HG03442 (cell line): ENCODE results near the gene SCARF1.

Experiments
- ATAC-seq: cut with Tn5 transposase; IDR thresholded peaks from one replicate; pipeline ENCODE4 v1.9.1; 2021; ENCODE audit warnings: mild to moderate bottlenecking, moderate library complexity; ENCODE audit not compliant: unreplicated experiment

Gene SCARF1

GRCh38 chr17:1629504-1630310 is 15.8 kb downstream of the SCARF1 start:
- ATAC-seq, result no peak

DNA sequence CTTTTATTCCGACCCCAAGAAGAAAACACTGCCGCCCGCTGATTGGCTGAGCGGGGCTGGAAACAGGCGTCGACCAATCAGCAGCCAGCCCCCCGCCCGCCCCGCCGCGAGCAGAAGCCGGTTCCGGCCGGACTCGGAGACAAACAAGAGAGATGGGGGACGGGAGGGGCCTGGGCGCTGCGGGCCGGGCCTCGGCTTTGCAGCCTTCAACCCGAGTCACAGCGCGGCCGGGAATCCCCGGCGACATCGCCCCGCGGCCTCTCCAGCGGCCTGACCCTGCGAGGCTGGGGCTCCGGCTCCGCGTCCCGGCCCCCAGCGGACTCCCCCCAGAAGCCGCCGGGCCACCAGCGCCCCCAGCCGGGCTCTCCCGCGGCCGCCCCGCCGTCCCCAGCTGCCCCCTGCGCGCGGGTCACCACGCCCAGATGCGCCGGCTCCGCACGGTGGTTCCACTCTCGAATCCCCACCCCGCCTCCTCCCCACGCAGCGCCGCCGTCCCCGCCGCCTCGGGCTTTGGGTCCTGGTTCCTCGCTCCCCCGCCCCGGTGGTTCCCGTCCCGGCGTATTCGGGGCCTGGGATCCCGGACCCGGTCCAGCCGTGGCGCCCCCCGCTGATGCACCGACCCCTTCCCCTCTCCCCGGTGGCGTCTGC is 16.6 kb downstream of the SCARF1 start:
- ATAC-seq, result peak; percentile 42

GRCh38 chr17:1627982-1628855 is 17.3 kb downstream of the SCARF1 start, which contains the start of gene SLC43A2:
Gene SLC43A2 (minus strand): TSS chr17:1628834. CDS start chr17:1627874, 960 bp downstream.
- ATAC-seq, result peak; percentile 52

GRCh38 chr17:1627182-1627981 is 18.1 kb downstream of the SCARF1 start:
- peak; percentile 2 for ATAC-seq

DNA sequence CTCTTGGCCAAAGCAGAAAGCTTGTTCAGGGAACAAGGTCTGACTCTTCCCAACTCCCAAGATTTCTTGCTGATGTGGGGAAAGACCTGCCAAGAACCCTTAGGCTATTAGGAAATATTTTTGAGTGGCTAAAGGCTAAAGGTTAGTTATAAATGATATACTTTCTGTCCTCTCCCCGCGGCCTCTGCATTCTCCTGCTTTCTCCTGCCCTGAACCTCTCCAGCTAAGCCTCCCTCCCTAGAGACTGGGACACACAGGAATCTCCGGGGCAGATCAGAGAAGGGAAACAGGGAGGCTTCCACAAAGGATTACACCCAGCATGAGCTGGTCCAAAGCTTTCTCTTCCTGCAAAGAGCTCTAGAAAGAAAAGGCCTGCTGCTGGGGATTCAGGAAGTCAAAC is 19.2 kb downstream of the SCARF1 start:
- ATAC-seq, result no peak

DNA sequence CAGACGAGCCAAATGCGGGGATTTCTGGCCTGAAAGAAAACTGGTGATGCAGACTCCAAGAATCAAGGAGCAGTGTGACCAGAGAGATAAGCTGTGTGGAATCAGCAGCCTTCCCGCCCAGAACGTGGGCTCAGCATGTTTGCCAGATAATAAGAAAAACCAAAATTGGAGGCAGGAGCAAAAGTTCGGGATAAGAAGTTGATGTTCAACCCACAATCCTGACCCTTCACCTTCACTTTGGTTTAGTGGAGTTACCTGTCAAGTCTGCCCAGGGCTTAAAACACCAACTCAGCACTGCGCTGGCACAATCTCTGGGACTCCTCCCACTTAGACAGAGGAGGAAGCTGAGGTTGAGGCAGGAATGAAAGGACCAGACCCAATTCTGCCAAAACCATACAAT is 20.0 kb downstream of the SCARF1 start:
- no peak for ATAC-seq

GRCh38 chr17:1625053-1625452 is 20.5 kb downstream of the SCARF1 start:
- no peak for ATAC-seq

DNA sequence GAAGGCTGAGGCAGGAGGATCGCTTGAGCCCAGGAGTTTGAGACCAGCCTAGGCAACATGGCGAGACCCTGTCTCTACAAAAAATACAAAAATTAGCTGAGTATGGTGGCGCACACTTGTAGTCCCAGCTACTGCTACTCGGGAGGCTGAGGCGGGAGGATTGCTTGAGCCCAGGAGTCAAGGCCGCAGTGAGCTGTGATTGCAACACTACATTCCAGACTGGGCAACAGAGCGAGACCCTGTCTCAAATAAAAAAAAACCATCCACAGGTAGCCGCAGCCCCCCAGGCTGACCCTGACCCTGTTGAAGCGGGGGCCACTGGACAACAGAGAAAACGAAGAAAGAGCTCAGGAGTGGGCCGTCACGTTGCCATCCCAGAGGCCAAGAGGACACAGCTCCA is 20.9 kb downstream of the SCARF1 start:
- ATAC-seq, result no peak

- ATAC-seq, result no peak
Measured at GRCh38 chr17:1623057-1623630, 22.4 kb downstream of the SCARF1 start.

DNA sequence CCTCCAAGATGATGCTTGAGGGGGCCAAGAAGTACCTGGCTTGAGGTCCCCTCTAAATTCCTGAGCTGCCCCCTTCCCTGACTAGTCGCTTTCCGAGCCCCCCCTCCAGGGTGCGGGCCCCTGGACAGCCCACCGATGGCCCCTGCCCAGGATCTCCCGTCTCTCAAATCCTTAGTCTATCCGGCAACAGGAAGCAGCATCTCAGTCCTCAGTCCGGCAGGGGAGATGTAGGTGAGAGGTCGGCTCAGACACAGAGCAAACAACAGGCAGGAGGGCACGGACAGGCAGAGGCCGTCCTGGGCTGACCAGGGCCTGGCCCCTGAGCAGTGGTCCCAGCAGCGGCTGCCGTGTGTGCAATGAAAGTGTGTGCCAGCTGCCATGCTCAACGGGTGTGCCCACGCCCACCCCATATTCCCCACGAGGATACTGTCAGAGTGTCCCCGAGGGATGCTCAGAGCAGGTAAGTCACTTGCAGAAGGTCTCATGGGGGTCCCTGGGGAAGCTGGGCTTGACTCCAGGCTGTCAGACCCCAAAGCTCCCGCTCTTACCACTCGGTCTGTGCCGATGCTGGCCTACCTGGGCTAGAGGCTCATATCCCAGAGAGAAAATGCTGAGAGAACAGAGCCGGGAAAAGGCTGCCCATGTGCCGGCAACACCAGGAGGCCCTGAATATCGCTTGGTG is 24.1 kb downstream of the SCARF1 start:
- ATAC-seq, result no peak

- no peak for ATAC-seq
Measured at GRCh38 chr17:1620486-1620885, 25.0 kb downstream of the SCARF1 start.

DNA sequence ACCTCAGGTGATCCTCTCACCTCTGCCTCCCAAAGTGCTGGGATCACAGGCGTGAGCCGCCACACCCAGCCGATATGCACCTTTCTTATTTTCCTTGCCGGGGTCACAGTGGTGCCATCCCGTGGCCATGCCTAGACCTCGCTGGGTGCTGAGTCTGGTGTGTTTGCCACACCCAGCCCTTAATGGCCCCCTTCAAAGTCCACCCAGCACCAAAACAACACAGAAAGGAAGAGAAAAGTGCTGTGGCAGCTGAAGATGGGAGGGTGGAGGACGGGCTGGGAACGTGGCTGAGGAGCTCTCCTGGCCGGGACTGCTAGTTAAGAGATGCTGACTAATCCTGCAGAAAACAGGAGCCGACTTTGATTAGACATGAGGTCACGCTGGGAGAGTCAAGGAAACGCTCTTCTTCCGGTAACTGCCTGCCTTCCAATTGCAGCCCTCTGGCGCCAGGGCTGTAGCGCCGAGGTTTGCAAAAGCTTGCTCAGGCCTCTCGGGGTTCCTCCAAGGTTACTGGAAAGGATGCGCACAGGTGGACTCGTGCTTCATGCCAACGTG is 27.8 kb downstream of the SCARF1 start:
- ATAC-seq, result no peak

DNA sequence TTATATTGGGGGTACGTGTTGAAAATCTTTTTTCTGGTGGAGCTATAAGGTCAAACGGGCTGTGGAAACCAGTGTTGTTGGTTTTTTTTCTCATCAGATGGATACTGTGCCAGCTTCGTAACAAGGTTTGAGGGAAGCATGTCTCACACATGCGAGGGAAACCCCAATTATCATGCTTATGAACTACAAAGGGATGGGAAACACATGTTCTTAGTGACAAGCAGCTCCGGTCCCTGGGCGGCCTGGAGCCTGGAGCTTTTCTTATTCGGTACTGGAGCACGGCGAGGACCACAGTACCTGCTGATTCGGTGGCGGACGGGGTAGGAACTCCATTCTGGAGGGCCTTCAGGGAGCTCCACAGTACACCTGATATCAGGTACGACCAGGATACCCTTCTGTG is 29.4 kb downstream of the SCARF1 start:
- ATAC-seq, result no peak

GRCh38 chr17:1612400-1612799 is 33.1 kb downstream of the SCARF1 start:
- ATAC-seq, result no peak

GRCh38 chr17:1611715-1612114 is 33.8 kb downstream of the SCARF1 start:
- no peak for ATAC-seq

DNA sequence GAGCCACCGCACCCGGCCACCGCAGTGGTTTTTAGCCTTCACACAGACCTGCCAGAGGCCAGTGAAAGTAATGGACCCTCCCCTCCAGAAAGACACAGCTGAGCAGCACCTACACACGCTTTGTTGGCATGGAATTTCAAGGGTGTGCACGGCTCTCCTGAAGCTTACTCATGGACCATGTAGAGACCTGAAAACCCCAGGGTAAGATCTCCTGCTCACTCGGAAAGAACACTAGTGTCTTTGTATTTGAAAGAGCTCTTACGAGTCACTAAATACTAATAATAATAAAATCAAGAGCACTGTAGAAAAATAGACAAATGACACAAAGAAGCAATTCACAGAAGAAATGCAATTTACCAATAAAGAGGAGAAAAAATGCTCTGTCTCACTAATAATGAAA is 36.9 kb downstream of the SCARF1 start:
- no peak for ATAC-seq

DNA sequence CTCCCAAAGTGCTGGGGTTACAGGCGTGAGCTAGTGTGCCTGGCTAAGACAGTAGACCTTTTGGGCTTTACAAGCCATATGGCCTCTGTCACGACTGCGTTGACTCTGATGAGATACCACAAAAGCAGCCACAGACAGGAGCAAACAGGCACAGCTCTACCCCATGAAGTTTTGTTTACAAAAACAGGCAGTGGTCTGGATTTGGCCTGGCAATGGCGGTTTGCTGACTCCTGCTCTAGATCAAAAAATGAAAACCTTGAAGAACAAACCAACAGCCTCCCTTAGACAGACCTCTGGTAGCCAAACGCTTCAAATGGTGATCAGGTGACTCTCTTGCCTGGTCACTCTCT is 37.6 kb downstream of the SCARF1 start:
- no peak for ATAC-seq

DNA sequence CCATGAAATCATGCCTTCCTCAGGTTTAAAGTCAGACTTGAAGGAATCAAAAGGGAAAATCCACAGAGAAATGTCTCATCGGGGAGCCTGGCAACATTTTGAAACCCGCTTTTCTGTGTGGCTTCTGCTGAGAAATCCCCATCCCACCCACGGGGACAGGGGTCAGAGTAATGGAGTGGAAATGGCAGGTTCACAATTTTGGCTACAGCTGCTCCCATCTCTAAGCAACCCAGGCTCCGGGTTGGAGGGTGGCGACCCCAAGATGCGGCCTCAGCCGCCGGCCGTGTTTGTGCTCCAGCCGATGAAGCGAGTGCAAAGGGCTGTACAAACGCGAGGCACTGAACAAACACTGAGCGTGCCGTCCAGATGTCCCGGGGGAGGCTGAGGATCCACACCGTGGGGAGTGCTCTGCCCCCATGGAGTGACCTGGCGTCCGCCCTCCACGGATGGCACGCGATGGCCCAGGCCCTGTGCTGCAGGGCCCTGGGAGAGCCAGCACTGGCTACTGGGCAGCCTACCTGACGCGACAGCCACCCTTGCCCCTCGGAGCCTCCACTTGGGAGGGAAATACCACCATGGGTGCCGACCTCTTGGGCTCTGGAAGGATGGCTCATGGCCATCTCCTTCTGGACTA is 39.1 kb downstream of the SCARF1 start:
- no peak for ATAC-seq
